Ascending aorta (tissue), 2 donors: Measurements from ENCODE around the gene TOPAZ1. TPM values are rescaled to one million over a fixed set of nuclear protein-coding genes. Genes with fewer than 3 reads are reported as not detected.

Source experiments
- DNase-seq, 2 donors: peaks; one replicate each; pipeline ENCODE4 v3.0.0-alpha.2; 2019; ENCODE audit warnings: low spot score in 2 of 2
- H3K27ac ChIP-seq, 2 donors: fragments of 200-600 bp; sonication (generic); one replicate each; pipeline ENCODE4 v1.5.1; 2016 to 2017; ENCODE audit warnings: mild to moderate bottlenecking in 1 of 2
- H3K27me3 ChIP-seq: fragments of 200-600 bp; sonication (generic); one replicate; pipeline ENCODE4 v1.5.1; 2017
- H3K36me3 ChIP-seq, 2 donors: fragments of 200-600 bp; sonication (generic); one replicate each; pipeline ENCODE4 v1.5.1; 2016
- H3K4me1 ChIP-seq, 2 donors: fragments of 200-600 bp; sonication (generic); one replicate each; pipeline ENCODE4 v1.5.1; 2016 to 2017; ENCODE audit warnings: mild to moderate bottlenecking in 1 of 2
- H3K4me3 ChIP-seq, 2 donors: fragments of 200-600 bp; sonication (generic); one replicate each; pipeline ENCODE4 v1.5.1; 2016 to 2017; ENCODE audit warnings: mild to moderate bottlenecking in 1 of 2
- H3K9me3 ChIP-seq, 2 donors: fragments of 200-600 bp; sonication (generic); one replicate each; pipeline ENCODE4 v1.5.1; 2016
- CTCF ChIP-seq, 3 experiments: fragments of 200-600 bp in 2 of 3; fragments of 450-650 bp in 1 of 3; sonication (generic) in 2 of 3; IDR thresholded peaks; one replicate each; pipeline ENCODE4 v1.5.1; 2016 to 2019; ENCODE audit warnings: antibody characterized with exemption in 3 of 3, mild to moderate bottlenecking in 1 of 3, moderate library complexity in 1 of 3
- intact Hi-C: fragments of 100-400 bp; cut with DNase I; formaldehyde crosslinking; loops from one replicate; pipeline ENCODE4 v1.15.1; 2023
- total RNA-seq: library from RNA; depleted of rRNA; stranded (reverse); fragments of >200 nt; gene quantifications from one replicate; pipeline ENCODE4 v1.1.0, GENCODE V29; 2016

Gene TOPAZ1
- total RNA-seq = not detected

GRCh38 chr3:44241706-44242105 lies at the start of gene TOPAZ1:
Gene TOPAZ1, plus strand, starts transcription at chr3:44241886. Its CDS starts 168 bp downstream, at chr3:44242054.
- DNase-seq = no peak
- Histone ChIP-seq H3K4me3 (no peak within 1 kb of the TSS), H3K9me3 (no peaks in the 10 kb centered on the region), H3K27me3 (no peaks in the 10 kb centered on the region), H3K4me1 (no peaks in the 10 kb centered on the region), H3K27ac (no peak within 1 kb of the TSS), H3K36me3 (no peaks in the 10 kb centered on the region)
- intact Hi-C loops = no loop called here
- TF ChIP-seq CTCF (IDR thresholded peaks at IDR 0.05) = no peak

- no peaks in the 10 kb centered on the region for H3K36me3 ChIP-seq
- H3K27ac ChIP-seq = no peak overlapping the region
- peak; percentile 67 to 79 (median 79) for TF ChIP-seq CTCF (IDR thresholded peaks at IDR 0.05)
- H3K9me3 ChIP-seq = no peaks in the 10 kb centered on the region
- DNase-seq = peak in 1 of 2 donors; percentile 82
- H3K27me3 ChIP-seq = no peaks in the 10 kb centered on the region
- H3K4me1 ChIP-seq = no peaks in the 10 kb centered on the region
- no peak overlapping the region for H3K4me3 ChIP-seq
- intact Hi-C loops = loop anchor here (1.0 to 5.0 kb wide), 3 partner anchors 341 to 654 kb away; no protein-coding TSS in a partner anchor
Observed at GRCh38 chr3:44198284-44199269, 43.1 kb upstream of the TOPAZ1 start.

- no peak for DNase-seq
- Histone ChIP-seq H3K27me3 (no peaks in the 10 kb centered on the region), H3K36me3 (no peaks in the 10 kb centered on the region), H3K9me3 (no peaks in the 10 kb centered on the region), H3K4me3 (no peak overlapping the region), H3K27ac (no peak overlapping the region), H3K4me1 (no peaks in the 10 kb centered on the region)
- no peak for TF ChIP-seq CTCF (IDR thresholded peaks at IDR 0.05)
- intact Hi-C loops = no loop called here
Observed at GRCh38 chr3:44206261-44206660, 35.4 kb upstream of the TOPAZ1 start.

GRCh38 chr3:44206862-44207652 lies 34.6 kb upstream of the TOPAZ1 start:
- no peak overlapping the region for H3K4me3 ChIP-seq
- no peaks in the 10 kb centered on the region for H3K4me1 ChIP-seq
- no peaks in the 10 kb centered on the region for H3K9me3 ChIP-seq
- intact Hi-C loops = no loop called here
- no peak for DNase-seq
- H3K27ac ChIP-seq = no peak overlapping the region
- no peaks in the 10 kb centered on the region for H3K27me3 ChIP-seq
- TF ChIP-seq CTCF (IDR thresholded peaks at IDR 0.05) = no peak
- no peaks in the 10 kb centered on the region for H3K36me3 ChIP-seq

- Histone ChIP-seq H3K4me1 (no peaks in the 10 kb centered on the region), H3K27me3 (no peaks in the 10 kb centered on the region), H3K27ac (no peak overlapping the region), H3K9me3 (no peaks in the 10 kb centered on the region), H3K36me3 (no peaks in the 10 kb centered on the region), H3K4me3 (no peak overlapping the region)
- no peak for TF ChIP-seq CTCF (IDR thresholded peaks at IDR 0.05)
- DNase-seq = no peak
- intact Hi-C loops = no loop called here
Observed at GRCh38 chr3:44208086-44208485, 33.6 kb upstream of the TOPAZ1 start.
